GM10847 (cell line): ENCODE results near the gene FOXA3.

Experiments used
- POLR2A ChIP-seq: IDR thresholded peaks from 2 replicates; pipeline ENCODE4 v1.6.1; 2011; ENCODE audit not compliant: insufficient read length; ENCODE audit errors: extremely low read depth

The FOXA3 gene

GRCh38 chr19:45881082-45881908 lies 17.2 kb downstream of the FOXA3 start:
- TF ChIP-seq POLR2A, result no peak

- no peak for TF ChIP-seq POLR2A
These were observed 17.9 kb downstream of the FOXA3 start for GRCh38 chr19:45881909-45882528.

- TF ChIP-seq POLR2A, result peak; percentile 78
These were observed 18.8 kb downstream of the FOXA3 start for GRCh38 chr19:45882652-45883585.

GRCh38 chr19:45883586-45883880 lies 19.4 kb downstream of the FOXA3 start:
- TF ChIP-seq POLR2A, result no peak

- TF ChIP-seq POLR2A, result no peak
These were observed 20.0 kb downstream of the FOXA3 start for GRCh38 chr19:45883881-45884681.

GRCh38 chr19:45884682-45885555 lies 20.8 kb downstream of the FOXA3 start:
- no peak for TF ChIP-seq POLR2A

GRCh38 chr19:45885556-45886426 lies 21.7 kb downstream of the FOXA3 start, which contains the start of gene IRF2BP1:
IRF2BP1 (minus strand) TSS chr19:45886141; CDS start chr19:45885774, 367 bp downstream.
- TF ChIP-seq POLR2A, result peak; percentile 62

GRCh38 chr19:45886427-45887199 lies 22.5 kb downstream of the FOXA3 start:
- peak; percentile 41 for TF ChIP-seq POLR2A

GRCh38 chr19:45887200-45887710 lies 23.1 kb downstream of the FOXA3 start:
- TF ChIP-seq POLR2A, result no peak

GRCh38 chr19:45889210-45889885 lies 25.2 kb downstream of the FOXA3 start:
- TF ChIP-seq POLR2A, result no peak

- no peak for TF ChIP-seq POLR2A
These were observed 26.8 kb downstream of the FOXA3 start for GRCh38 chr19:45890877-45891276.
